Activated naive CD8-positive, alpha-beta T cell (primary cell): ENCODE data around the gene PLXNB2.
"Not testable (repeated sequence)": the region's sequence is repeated elsewhere in the genome, so short reads cannot be mapped to it uniquely, and the experiment has no call there.

ENCODE experiments used
- H3K27ac Mint-ChIP-seq: one replicate; pipeline ENCODE4 v1.8.0; 2021; ENCODE audit warnings: mixed read lengths
- H3K27me3 Mint-ChIP-seq: one replicate; pipeline ENCODE4 v1.8.0; 2021; ENCODE audit warnings: mixed read lengths
- H3K36me3 Mint-ChIP-seq: one replicate; pipeline ENCODE4 v1.8.0; 2021; ENCODE audit warnings: mixed read lengths
- H3K4me1 Mint-ChIP-seq: one replicate; pipeline ENCODE4 v1.8.0; 2021; ENCODE audit warnings: low read depth, mixed read lengths
- H3K4me3 Mint-ChIP-seq: one replicate; pipeline ENCODE4 v1.8.0; 2021; ENCODE audit warnings: mild to moderate bottlenecking, mixed read lengths
- H3K9me3 Mint-ChIP-seq: one replicate; pipeline ENCODE4 v1.8.0; 2021; ENCODE audit warnings: low read depth, mixed read lengths

Gene PLXNB2

GRCh38 chr22:50275181-50276055 is 32.0 kb downstream of the PLXNB2 start:
- Mint-ChIP-seq H3K27me3 (no peaks in the 10 kb centered on the region), H3K4me1 (peaks cover 5% of the 10 kb centered on the region), H3K4me3 (no peak overlapping the region), H3K27ac (no peak overlapping the region), H3K36me3 (no peaks in the 10 kb centered on the region), H3K9me3 (no peaks in the 10 kb centered on the region)

- no peak overlapping the region for H3K4me3 Mint-ChIP-seq
- no peaks in the 10 kb centered on the region for H3K36me3 Mint-ChIP-seq
- H3K9me3 Mint-ChIP-seq, result no peaks in the 10 kb centered on the region
- no peaks in the 10 kb centered on the region for H3K27me3 Mint-ChIP-seq
- peaks cover 5% of the 10 kb centered on the region for H3K4me1 Mint-ChIP-seq
- H3K27ac Mint-ChIP-seq, result no peak overlapping the region
Measured at GRCh38 chr22:50274771-50275170, 32.7 kb downstream of the PLXNB2 start.

- H3K9me3 Mint-ChIP-seq, result no peaks in the 10 kb centered on the region
- peaks cover 7% of the 10 kb centered on the region for H3K4me1 Mint-ChIP-seq
- no peaks in the 10 kb centered on the region for H3K36me3 Mint-ChIP-seq
- no peak overlapping the region for H3K4me3 Mint-ChIP-seq
- H3K27me3 Mint-ChIP-seq, result no peaks in the 10 kb centered on the region
- H3K27ac Mint-ChIP-seq, result no peak overlapping the region
Measured at GRCh38 chr22:50274311-50274710, 33.1 kb downstream of the PLXNB2 start.

DNA sequence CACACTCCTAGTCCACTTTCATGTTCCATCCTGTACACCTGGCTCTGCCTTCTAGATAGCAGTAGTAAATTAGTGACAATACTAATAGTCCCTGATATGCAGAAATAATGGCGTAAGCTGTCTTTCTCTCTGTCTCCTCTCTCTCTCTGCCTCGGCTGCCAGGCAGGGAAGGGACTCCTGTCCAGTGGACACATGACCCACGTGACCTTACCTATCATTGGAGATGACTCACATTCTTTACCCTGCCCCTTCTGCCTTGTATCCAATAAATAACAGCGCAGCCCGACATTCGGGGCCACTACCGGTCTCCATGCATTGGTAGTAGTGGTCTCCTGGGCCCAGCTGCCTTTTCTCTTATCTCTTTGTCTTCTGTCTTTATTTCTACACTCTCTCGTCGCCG is 33.7 kb downstream of the PLXNB2 start:
- H3K4me1 Mint-ChIP-seq, H3K9me3 Mint-ChIP-seq, H3K36me3 Mint-ChIP-seq, H3K4me3 Mint-ChIP-seq, H3K27ac Mint-ChIP-seq, H3K27me3 Mint-ChIP-seq: not testable (repeated sequence)

- H3K4me3 Mint-ChIP-seq, H3K36me3 Mint-ChIP-seq, H3K27ac Mint-ChIP-seq, H3K27me3 Mint-ChIP-seq, H3K9me3 Mint-ChIP-seq, H3K4me1 Mint-ChIP-seq: not testable (repeated sequence)
Measured at GRCh38 chr22:50273352-50273751, 34.1 kb downstream of the PLXNB2 start.

- Mint-ChIP-seq H3K9me3 (no peaks in the 10 kb centered on the region), H3K27me3 (no peaks in the 10 kb centered on the region), H3K4me1 (peaks cover 8% of the 10 kb centered on the region), H3K36me3 (no peaks in the 10 kb centered on the region), H3K27ac (no peak overlapping the region), H3K4me3 (no peak overlapping the region)
Measured at GRCh38 chr22:50272044-50272802, 35.2 kb downstream of the PLXNB2 start.

DNA sequence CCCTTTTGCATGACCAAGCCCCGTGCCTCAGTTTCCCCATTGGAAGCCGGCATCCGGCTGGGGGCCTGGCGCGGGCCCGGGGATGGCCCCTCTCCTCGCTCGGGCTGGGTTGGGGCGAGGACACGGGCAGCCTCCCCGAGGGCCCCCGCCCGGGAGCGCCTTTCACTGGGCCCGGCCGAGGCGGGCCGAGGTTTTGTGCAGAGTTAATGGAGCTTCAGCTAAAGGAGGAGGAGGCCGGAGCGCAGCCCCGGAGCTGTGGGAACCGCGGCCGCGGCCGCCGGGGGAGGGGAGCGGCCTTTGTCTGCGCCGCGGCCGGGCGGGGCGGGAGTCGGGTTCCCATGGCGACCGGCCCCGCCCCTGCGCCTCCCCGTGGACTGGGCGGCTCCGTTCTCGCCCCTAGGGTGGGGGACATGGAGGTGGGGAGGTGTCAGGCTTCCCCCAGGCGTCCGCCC is 35.9 kb downstream of the PLXNB2 start:
- no peaks in the 10 kb centered on the region for H3K9me3 Mint-ChIP-seq
- H3K4me1 Mint-ChIP-seq, result peaks cover 7% of the 10 kb centered on the region
- H3K36me3 Mint-ChIP-seq, result no peaks in the 10 kb centered on the region
- no peaks in the 10 kb centered on the region for H3K27me3 Mint-ChIP-seq
- H3K27ac Mint-ChIP-seq, result no peak overlapping the region
- no peak overlapping the region for H3K4me3 Mint-ChIP-seq

DNA sequence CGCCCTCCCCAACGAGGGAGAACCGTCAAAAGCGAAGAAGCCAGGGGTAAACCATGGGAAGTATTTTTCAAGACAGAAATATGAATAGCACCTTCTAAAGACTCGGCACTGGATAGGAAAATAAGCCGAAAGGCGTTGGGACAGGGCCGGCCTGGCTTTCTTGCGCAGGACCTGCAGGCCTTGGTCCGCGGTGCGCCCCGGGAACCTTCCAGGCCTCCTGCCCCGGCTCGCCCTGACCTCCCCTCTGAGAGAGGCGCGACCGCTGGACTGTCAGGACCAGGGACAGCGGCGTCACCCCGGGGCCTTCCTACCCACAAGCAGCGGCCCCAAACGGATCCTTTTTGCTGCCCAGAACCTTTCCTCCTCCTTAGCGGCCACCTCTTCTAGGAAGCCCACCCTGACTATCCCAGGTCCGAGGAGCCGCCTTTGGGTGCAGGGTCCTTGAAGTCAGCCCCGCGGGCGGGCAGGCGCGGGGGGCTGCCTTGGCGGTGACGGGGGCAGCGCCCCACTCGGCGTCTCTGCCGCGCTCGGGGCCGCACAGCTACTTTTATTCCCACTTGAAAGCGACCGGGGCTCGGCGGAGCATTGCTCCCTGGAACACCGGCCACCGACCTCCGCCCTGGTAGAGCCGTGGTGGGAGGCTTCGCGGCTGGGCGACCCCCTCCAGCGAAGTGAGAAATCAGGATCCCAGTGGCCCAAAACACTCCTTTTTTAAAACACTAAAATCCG is 36.6 kb downstream of the PLXNB2 start:
- Mint-ChIP-seq H3K27me3 (no peaks in the 10 kb centered on the region), H3K4me1 (peaks cover 6% of the 10 kb centered on the region), H3K36me3 (no peaks in the 10 kb centered on the region), H3K27ac (no peak overlapping the region), H3K9me3 (no peaks in the 10 kb centered on the region), H3K4me3 (peak overlapping the region; percentile 64)

GRCh38 chr22:50269970-50270665 is 37.3 kb downstream of the PLXNB2 start, which contains the start of gene MAPK11:
Gene MAPK11 (minus strand): TSS chr22:50270380. CDS start chr22:50270292, 88 bp downstream.
- Mint-ChIP-seq H3K27me3 (no peaks in the 10 kb centered on the region), H3K36me3 (no peaks in the 10 kb centered on the region), H3K9me3 (no peaks in the 10 kb centered on the region), H3K27ac (no peak within 1 kb of the TSS), H3K4me3 (peak within 1 kb of the TSS; percentile 64), H3K4me1 (peaks cover 6% of the 10 kb centered on the region)

DNA sequence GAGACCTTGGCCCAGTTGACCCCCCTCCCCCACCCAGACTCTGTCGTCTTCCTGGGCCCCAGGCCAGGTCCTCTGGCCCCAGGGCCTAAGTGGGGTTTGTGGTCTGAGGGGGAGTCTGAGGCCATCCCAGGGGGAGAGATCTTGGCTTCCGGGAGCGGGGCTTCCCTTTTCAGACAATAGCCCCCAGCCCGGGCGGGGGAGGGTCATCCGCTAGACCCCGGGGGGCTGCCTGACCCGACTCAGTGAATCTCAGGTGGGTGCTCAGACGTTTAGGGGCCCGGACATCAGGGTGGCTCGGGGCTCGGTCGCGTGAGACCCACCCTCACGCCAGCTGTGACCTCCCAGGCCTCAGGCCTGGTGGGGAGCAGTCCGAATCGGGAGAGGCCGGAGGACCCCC is 37.9 kb downstream of the PLXNB2 start:
- no peaks in the 10 kb centered on the region for H3K36me3 Mint-ChIP-seq
- H3K4me3 Mint-ChIP-seq, result peak overlapping the region; percentile 58
- peaks cover 6% of the 10 kb centered on the region for H3K4me1 Mint-ChIP-seq
- no peaks in the 10 kb centered on the region for H3K27me3 Mint-ChIP-seq
- H3K9me3 Mint-ChIP-seq, result no peaks in the 10 kb centered on the region
- no peak overlapping the region for H3K27ac Mint-ChIP-seq

- H3K27ac Mint-ChIP-seq, result no peak overlapping the region
- H3K4me1 Mint-ChIP-seq, result peaks cover 5% of the 10 kb centered on the region
- no peaks in the 10 kb centered on the region for H3K27me3 Mint-ChIP-seq
- no peaks in the 10 kb centered on the region for H3K9me3 Mint-ChIP-seq
- H3K36me3 Mint-ChIP-seq, result no peaks in the 10 kb centered on the region
- peak overlapping the region; percentile 49 for H3K4me3 Mint-ChIP-seq
Measured at GRCh38 chr22:50268655-50269113, 38.8 kb downstream of the PLXNB2 start.

DNA sequence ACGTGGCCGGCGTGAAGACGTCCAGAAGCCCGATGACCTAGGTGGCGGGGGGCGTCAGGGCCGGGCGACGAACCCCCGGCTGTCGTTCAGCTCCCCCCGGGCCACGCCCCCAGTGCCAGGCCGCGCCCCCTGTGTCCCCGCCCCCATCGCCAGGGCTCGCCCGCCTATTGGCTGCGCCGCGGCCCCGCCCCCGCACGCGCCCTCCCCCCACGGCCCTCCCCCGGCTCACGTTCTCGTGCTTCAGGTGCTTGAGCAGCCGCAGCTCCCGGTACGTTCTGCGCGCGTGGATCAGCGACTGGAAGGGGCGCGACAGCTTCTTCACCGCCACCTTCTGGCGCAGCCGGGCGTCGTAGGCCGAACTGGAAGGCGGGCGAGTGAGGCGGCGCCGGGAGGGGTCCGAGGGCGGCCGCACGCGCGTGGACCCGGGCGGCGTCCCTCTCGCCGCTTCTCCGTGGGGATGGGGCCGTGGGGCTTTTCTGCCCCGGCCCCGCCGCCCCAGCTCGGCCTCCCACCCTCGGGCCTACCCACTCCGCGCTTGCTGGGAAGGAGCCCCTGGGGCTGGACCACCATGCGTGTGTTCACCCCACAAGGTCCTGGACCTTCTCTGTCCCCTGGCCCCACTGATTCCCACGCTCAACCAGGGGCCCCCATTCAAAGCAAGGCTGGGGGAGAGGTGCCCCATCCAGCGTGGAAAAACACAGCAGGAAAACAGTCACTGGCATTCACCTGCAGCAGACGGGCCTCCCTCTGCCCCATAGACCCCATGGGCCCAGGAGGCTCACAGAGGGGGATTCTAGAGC is 39.7 kb downstream of the PLXNB2 start:
- H3K27ac Mint-ChIP-seq, result no peak overlapping the region
- H3K4me3 Mint-ChIP-seq, result no peak overlapping the region
- peaks cover under 1% of the 10 kb centered on the region for H3K27me3 Mint-ChIP-seq

GRCh38 chr22:50266994-50267393 is 40.5 kb downstream of the PLXNB2 start:
- Mint-ChIP-seq H3K9me3 (no peaks in the 10 kb centered on the region), H3K27ac (no peak overlapping the region), H3K27me3 (peaks cover 7% of the 10 kb centered on the region), H3K4me3 (no peak overlapping the region), H3K36me3 (no peaks in the 10 kb centered on the region), H3K4me1 (peaks cover 11% of the 10 kb centered on the region)

More for the DNA sequence above, 39.7 kb downstream of the PLXNB2 start:
- no peaks in the 10 kb centered on the region for H3K9me3 Mint-ChIP-seq
- H3K36me3 Mint-ChIP-seq, result no peaks in the 10 kb centered on the region
- peaks cover 5% of the 10 kb centered on the region for H3K4me1 Mint-ChIP-seq
